CD4-positive, alpha-beta T cell treated with Interleukin-10 for 1 hour (primary cell): ENCODE results near the gene SELENOS.

Source experiments
- DNase-seq: peaks from one replicate; pipeline ENCODE4 v3.0.0-alpha.2; 2020

SELENOS gene

GRCh38 chr15:101276501-101277037 lies 716 bp downstream of the SELENOS start:
- peak; percentile 34 for DNase-seq

- DNase-seq: no peak
Observed at GRCh38 chr15:101275018-101275417, 2.3 kb downstream of the SELENOS start.

GRCh38 chr15:101273534-101273933 lies 3.8 kb downstream of the SELENOS start:
- DNase-seq: no peak

GRCh38 chr15:101272584-101272983 lies 4.7 kb downstream of the SELENOS start:
- no peak for DNase-seq

- DNase-seq: no peak
Observed at GRCh38 chr15:101269479-101270223, 7.6 kb downstream of the SELENOS start.

- DNase-seq: no peak
Observed at GRCh38 chr15:101267320-101268104, 9.8 kb downstream of the SELENOS start.

GRCh38 chr15:101266787-101267186 lies 10.5 kb downstream of the SELENOS start:
- DNase-seq: no peak

- no peak for DNase-seq
Observed at GRCh38 chr15:101266034-101266433, 11.3 kb downstream of the SELENOS start.

GRCh38 chr15:101264911-101265641 lies 12.2 kb downstream of the SELENOS start:
- no peak for DNase-seq

- DNase-seq: no peak
Observed at GRCh38 chr15:101264011-101264410, 13.3 kb downstream of the SELENOS start.

- DNase-seq: no peak
Observed at GRCh38 chr15:101262551-101262950, 14.7 kb downstream of the SELENOS start.

- DNase-seq: peak; percentile 76
Observed at GRCh38 chr15:101258238-101259144, 18.8 kb downstream of the SELENOS start.

- DNase-seq: no peak
Observed at GRCh38 chr15:101256757-101257156, 20.5 kb downstream of the SELENOS start.

GRCh38 chr15:101255615-101256241 lies 21.6 kb downstream of the SELENOS start:
- no peak for DNase-seq

GRCh38 chr15:101255051-101255395 lies 22.3 kb downstream of the SELENOS start:
- DNase-seq: no peak

- no peak for DNase-seq
Observed at GRCh38 chr15:101254157-101255050, 22.9 kb downstream of the SELENOS start.

- DNase-seq: no peak
Observed at GRCh38 chr15:101252836-101253235, 24.4 kb downstream of the SELENOS start.

GRCh38 chr15:101251830-101252820 lies 25.2 kb downstream of the SELENOS start, which contains the start of gene CHSY1:
Gene CHSY1 (minus strand): TSS chr15:101252048. CDS start chr15:101251456, 592 bp downstream.
- peak; percentile 89 for DNase-seq
